Esophagus muscularis mucosa (tissue), 3 donors: ENCODE data around the gene PPA2.

Source experiments
- POLR2A ChIP-seq: fragments of 450-650 bp; IDR thresholded peaks from one replicate; pipeline ENCODE4 v1.6.1; 2017; ENCODE audit warnings: antibody characterized with exemption, moderate library complexity, mild to moderate bottlenecking, low read depth
- TF ChIP-seq, protein P1 (sequence below), 3 experiments: fragments of 200-600 bp in 2 of 3; fragments of 450-650 bp in 1 of 3; sonication (generic) in 2 of 3; IDR thresholded peaks; one replicate each; pipeline ENCODE4 v1.5.1; 2017 to 2019; ENCODE audit warnings: antibody characterized with exemption in 3 of 3, mild to moderate bottlenecking in 2 of 3, moderate library complexity in 1 of 3

DNA sequence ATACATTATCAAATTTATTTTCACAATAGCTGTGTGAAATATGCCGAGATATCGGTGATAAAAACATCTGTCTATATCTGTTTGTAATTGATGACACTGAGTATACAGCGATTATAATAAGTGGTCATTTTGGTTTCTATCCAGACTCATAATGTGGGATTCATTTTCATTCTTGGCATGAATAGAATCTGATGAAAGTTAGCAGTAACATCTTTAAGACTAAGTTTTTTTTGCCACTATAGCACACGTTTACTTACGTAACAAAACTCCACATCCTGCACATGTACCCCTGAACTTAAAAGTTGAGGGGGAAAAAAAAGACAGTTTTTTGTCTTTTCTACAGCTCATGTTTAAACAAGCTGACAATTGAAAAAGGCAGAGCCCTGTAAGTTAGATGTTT lies 86.4 kb downstream of the PPA2 start:
- no peak for TF ChIP-seq POLR2A
- TF ChIP-seq, protein P1, sequence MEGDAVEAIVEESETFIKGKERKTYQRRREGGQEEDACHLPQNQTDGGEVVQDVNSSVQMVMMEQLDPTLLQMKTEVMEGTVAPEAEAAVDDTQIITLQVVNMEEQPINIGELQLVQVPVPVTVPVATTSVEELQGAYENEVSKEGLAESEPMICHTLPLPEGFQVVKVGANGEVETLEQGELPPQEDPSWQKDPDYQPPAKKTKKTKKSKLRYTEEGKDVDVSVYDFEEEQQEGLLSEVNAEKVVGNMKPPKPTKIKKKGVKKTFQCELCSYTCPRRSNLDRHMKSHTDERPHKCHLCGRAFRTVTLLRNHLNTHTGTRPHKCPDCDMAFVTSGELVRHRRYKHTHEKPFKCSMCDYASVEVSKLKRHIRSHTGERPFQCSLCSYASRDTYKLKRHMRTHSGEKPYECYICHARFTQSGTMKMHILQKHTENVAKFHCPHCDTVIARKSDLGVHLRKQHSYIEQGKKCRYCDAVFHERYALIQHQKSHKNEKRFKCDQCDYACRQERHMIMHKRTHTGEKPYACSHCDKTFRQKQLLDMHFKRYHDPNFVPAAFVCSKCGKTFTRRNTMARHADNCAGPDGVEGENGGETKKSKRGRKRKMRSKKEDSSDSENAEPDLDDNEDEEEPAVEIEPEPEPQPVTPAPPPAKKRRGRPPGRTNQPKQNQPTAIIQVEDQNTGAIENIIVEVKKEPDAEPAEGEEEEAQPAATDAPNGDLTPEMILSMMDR (IDR thresholded peaks at IDR 0.05) = no peak
